GM23248 (cell line): Measurements from ENCODE around the gene OR8B8. TPM values are rescaled to one million over a fixed set of nuclear protein-coding genes. Genes with fewer than 3 reads are reported as not detected.

Experiments used
- DNase-seq: peaks from one replicate; pipeline ENCODE4 v3.0.0-alpha.2; 2015
- H2AFZ ChIP-seq: fragments of 200-600 bp; sonication (generic); 2 replicates; pipeline ENCODE4 v1.6.1; 2016; ENCODE audit warnings: antibody characterized with exemption
- H3F3A ChIP-seq: fragments of 200-600 bp; sonication (generic); 2 replicates; pipeline ENCODE4 v1.6.1; 2016; ENCODE audit warnings: mild to moderate bottlenecking, antibody characterized with exemption, mixed run types; ENCODE audit not compliant: insufficient read depth
- H3K27ac ChIP-seq: fragments of 200-600 bp; sonication (generic); 2 replicates; pipeline ENCODE4 v1.5.1; 2016; ENCODE audit warnings: mild to moderate bottlenecking
- H3K27me3 ChIP-seq: fragments of 200-600 bp; sonication (generic); replicated peaks from 2 replicates; pipeline ENCODE4 v1.6.1; 2016; ENCODE audit warnings: mild to moderate bottlenecking; ENCODE audit not compliant: insufficient read depth
- H3K36me3 ChIP-seq: fragments of 200-600 bp; sonication (generic); 2 replicates; pipeline ENCODE4 v1.6.1; 2016; ENCODE audit warnings: low read depth, mild to moderate bottlenecking
- H3K4me1 ChIP-seq: fragments of 200-600 bp; sonication (generic); 2 replicates; pipeline ENCODE4 v1.6.1; 2016; ENCODE audit warnings: mild to moderate bottlenecking; ENCODE audit not compliant: insufficient read depth
- H3K4me2 ChIP-seq: fragments of 200-600 bp; sonication (generic); one replicate; pipeline ENCODE4 v1.6.1; 2016; ENCODE audit warnings: mild to moderate bottlenecking; ENCODE audit not compliant: unreplicated experiment
- H3K4me3 ChIP-seq: fragments of 200-600 bp; sonication (generic); 2 replicates; pipeline ENCODE4 v1.5.1; 2016; ENCODE audit warnings: mild to moderate bottlenecking
- H3K79me2 ChIP-seq: fragments of 200-600 bp; sonication (generic); 2 replicates; pipeline ENCODE4 v1.6.1; 2016; ENCODE audit warnings: mild to moderate bottlenecking; ENCODE audit not compliant: insufficient read depth
- H3K9ac ChIP-seq: fragments of 200-600 bp; sonication (generic); 2 replicates; pipeline ENCODE4 v1.6.1; 2016; ENCODE audit warnings: mild to moderate bottlenecking
- H3K9me2 ChIP-seq: fragments of 200-600 bp; sonication (generic); 2 replicates; pipeline ENCODE4 v1.6.1; 2016; ENCODE audit warnings: mixed run types, mild to moderate bottlenecking, moderate library complexity; ENCODE audit not compliant: insufficient read depth
- H3K9me3 ChIP-seq: fragments of 200-600 bp; sonication (generic); one replicate; pipeline ENCODE4 v1.6.1; 2017; ENCODE audit warnings: low read depth
- H4K20me1 ChIP-seq: fragments of 200-600 bp; sonication (generic); 2 replicates; pipeline ENCODE4 v1.6.0; 2016; ENCODE audit not compliant: insufficient read depth
- EZH2 ChIP-seq: fragments of 200-600 bp; sonication (generic); IDR thresholded peaks from 2 replicates; pipeline ENCODE4 v1.6.1; 2018; ENCODE audit warnings: antibody characterized with exemption, mild to moderate bottlenecking; ENCODE audit not compliant: insufficient read depth, poor library complexity, severe bottlenecking
- EZH2phosphoT487 ChIP-seq: fragments of 200-600 bp; sonication (generic); IDR thresholded peaks from 2 replicates; pipeline ENCODE4 v1.6.1; 2018; ENCODE audit warnings: antibody characterized with exemption, moderate library complexity, mild to moderate bottlenecking, low read depth; ENCODE audit not compliant: insufficient read depth
- WGBS, 2 experiments: methylation state at CpG; one replicate each; pipeline ENCODE4 v1.1.6; 2015 to 2017; ENCODE audit warnings: low lambda C conversion rate in 2 of 2, low coverage in 1 of 2; ENCODE audit errors: missing lambda C conversion rate in 2 of 2; 5-methylcytosine and 5-hydroxymethylcytosine counted together
- in situ Hi-C: fragments of 300-500 bp; cut with MboI; formaldehyde crosslinking; loops from 2 replicates; pipeline ENCODE4 v1.15.0; 2020
- polyA plus RNA-seq: library from polyadenylated mRNA; unstranded; fragments of >200 nt; fragmentation: Nextera tagmentation; extraction: Ambion mirVana; gene quantifications from 2 replicates; pipeline ENCODE4 v1.2.1, GENCODE V29; 2016
- total RNA-seq: library from RNA; depleted of rRNA; stranded (reverse); fragments of >200 nt; shearing (Covaris generic); gene quantifications from 2 replicates; pipeline ENCODE4 v1.2.3, GENCODE V29; 2014

Gene OR8B8
- total and polyA plus RNA-seq, 2 experiments from 2014 or later, result not detected

DNA sequence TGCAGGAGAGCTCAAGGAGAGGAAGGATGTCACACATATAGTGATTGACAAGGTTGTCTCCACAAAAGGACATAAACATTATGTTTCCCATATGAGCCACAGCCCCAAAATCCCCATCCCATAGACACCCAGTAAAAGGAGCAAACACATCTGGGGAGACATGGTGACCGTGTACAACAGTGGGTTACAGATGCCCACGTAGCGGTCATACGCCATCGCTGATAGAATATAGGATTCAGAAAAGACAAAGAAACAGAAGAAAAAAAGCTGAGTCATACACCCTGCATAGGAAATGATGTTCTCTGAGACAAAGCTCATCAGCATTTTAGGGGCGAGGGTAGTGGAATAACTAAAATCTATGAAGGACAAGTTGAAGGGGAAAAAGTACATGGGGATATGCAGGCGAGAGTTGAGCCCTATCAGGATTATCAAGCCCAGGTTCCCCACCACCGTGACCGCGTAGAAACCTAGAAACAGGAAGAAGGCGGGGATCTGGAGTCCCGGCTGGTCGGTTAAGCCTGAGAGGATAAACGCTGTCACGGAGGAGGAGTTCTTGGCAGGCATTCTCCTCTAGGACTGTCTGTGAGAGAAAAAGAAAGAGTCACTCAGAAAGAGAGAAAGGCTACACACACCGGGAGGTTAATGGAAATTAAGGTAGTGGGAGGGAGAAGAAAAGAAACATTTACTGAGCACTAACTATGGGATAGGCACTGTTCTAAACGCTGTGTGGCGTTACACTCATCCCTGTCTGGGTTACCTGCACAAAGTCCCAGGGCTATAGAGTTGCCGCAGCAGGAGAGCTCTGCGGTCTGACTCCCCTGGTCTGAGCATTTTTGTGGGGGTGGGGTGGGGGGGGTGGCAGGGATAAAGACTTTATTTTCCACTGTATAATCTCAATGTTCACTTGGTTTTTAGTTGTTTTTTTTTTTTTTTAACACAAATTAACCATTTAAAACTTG lies 36.1 kb upstream of the OR8B8 start:
- in situ Hi-C loops, result no loop called here
- 22 to 27% methylated on average over 20 of the region's 20 CpGs for WGBS, 2 experiments

DNA sequence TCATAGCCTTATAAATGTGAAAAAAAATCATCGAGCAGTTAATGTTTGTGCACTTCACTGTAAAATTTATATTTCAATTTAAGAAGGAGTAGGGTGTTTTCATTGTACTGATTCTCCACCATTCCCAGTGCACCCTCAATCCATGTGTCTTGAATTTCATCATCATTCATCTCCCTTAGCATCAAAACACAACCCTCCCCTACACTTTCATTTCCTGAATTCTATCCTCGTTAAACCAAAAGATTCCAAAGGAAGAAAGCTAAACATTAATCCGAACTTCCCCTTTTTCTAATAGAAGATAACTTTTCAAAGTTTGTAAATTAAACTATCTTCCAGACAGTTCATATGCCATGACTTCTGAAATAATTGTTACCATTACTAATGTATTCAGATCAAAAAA lies 34.1 kb upstream of the OR8B8 start:
- Histone ChIP-seq H3K4me1 (no peaks in the 10 kb centered on the region), H2AFZ (no peak overlapping the region), H3K9ac (no peak overlapping the region), H3F3A (no peaks in the 10 kb centered on the region), H4K20me1 (no peaks in the 10 kb centered on the region), H3K27ac (no peak overlapping the region), H3K9me3 (no peaks in the 10 kb centered on the region), H3K4me2 (no peak overlapping the region), H3K4me3 (no peak overlapping the region), H3K79me2 (no peaks in the 10 kb centered on the region), H3K27me3 (no peaks in the 10 kb centered on the region; the same call in 1 of the 2 replicates), H3K9me2 (no peaks in the 10 kb centered on the region), H3K36me3 (no peaks in the 10 kb centered on the region)
- WGBS, 2 experiments, result 50 to 54% methylated on average over 3 of the region's 3 CpGs
- no peak for TF ChIP-seq EZH2phosphoT487
- DNase-seq, result no peak
- in situ Hi-C loops, result no loop called here

More for the DNA sequence above, 36.1 kb upstream of the OR8B8 start:
- Histone ChIP-seq H3K9ac (peak overlapping the region; percentile 21; the same call in 1 of the 2 replicates), H3K36me3 (no peaks in the 10 kb centered on the region), H3F3A (no peaks in the 10 kb centered on the region), H3K9me3 (no peaks in the 10 kb centered on the region), H3K4me1 (no peaks in the 10 kb centered on the region), H3K27ac (no peak overlapping the region), H3K79me2 (no peaks in the 10 kb centered on the region), H3K9me2 (no peaks in the 10 kb centered on the region), H3K4me3 (peak overlapping the region; percentile 73), H2AFZ (peak overlapping the region; percentile 87), H4K20me1 (no peaks in the 10 kb centered on the region), H3K4me2 (peak overlapping the region; percentile 79), H3K27me3 (no peaks in the 10 kb centered on the region; the same call in 1 of the 2 replicates)
- peak; percentile 66 for DNase-seq
- TF ChIP-seq EZH2phosphoT487 (no peak), EZH2 (no peak)

DNA sequence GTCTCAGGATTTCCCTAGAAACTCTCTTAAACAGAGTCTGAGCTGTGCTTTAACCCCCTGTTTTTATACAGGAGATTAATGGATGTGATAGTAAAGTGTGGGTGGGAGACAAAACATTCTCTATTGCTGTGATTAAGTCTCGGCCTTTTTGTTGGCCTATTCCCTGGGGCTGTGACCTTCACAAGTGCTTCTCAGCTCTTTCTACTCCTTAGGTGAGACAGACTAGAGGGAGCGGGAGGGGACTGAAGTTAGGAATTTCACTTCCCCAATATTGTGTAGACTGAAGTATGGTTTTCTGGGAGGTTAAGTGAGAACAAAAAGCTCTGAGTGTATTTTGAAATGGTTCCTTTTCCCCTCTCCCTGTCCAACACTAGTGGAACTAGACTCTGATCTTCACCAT lies 29.8 kb upstream of the OR8B8 start:
- no peak for DNase-seq
- no peaks in the 10 kb centered on the region for H3K27me3 ChIP-seq
- no peaks in the 10 kb centered on the region for H3K9me3 ChIP-seq
- 50 to 64% methylated on average over 2 of the region's 2 CpGs for WGBS, 2 experiments
- no peaks in the 10 kb centered on the region for H3F3A ChIP-seq
- no peaks in the 10 kb centered on the region for H3K9me2 ChIP-seq
- H3K79me2 ChIP-seq, result no peaks in the 10 kb centered on the region
- H3K9ac ChIP-seq, result no peak overlapping the region
- H3K4me1 ChIP-seq, result no peaks in the 10 kb centered on the region
- no peaks in the 10 kb centered on the region for H3K36me3 ChIP-seq
- H4K20me1 ChIP-seq, result no peaks in the 10 kb centered on the region
- no peak overlapping the region for H3K4me3 ChIP-seq
- in situ Hi-C loops, result no loop called here
- no peak for TF ChIP-seq EZH2
- no peak overlapping the region for H3K4me2 ChIP-seq
- no peak overlapping the region for H3K27ac ChIP-seq
- no peak overlapping the region for H2AFZ ChIP-seq

DNA sequence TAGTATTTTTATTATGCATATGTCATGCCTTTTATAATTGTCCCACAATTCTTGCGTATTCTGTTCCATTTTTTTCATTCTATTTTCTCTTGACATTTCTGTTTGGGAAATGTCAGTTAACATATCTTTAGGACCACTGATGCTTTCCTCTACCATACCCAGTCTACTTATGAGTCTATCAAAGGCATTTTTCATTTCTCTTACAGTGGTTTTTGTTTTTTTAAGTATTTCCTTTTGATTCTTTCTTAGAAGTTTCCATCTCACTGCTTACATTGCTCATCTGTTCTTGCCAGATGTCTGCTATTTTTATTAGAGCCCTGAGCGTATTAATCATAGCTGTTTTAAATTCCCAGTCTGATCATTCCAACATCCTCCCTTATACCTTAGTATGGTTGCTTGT lies 29.3 kb upstream of the OR8B8 start:
- WGBS, 2 experiments, result 3 to 8% methylated on average over 2 of the region's 2 CpGs
- no peak overlapping the region for H3K4me2 ChIP-seq
- H3K27me3 ChIP-seq, result no peaks in the 10 kb centered on the region
- H3K79me2 ChIP-seq, result no peaks in the 10 kb centered on the region
- H3K9ac ChIP-seq, result no peak overlapping the region
- H3K36me3 ChIP-seq, result no peaks in the 10 kb centered on the region
- H3F3A ChIP-seq, result no peaks in the 10 kb centered on the region
- H3K9me2 ChIP-seq, result no peaks in the 10 kb centered on the region
- H4K20me1 ChIP-seq, result no peaks in the 10 kb centered on the region
- no peak overlapping the region for H2AFZ ChIP-seq
- in situ Hi-C loops, result no loop called here
- TF ChIP-seq EZH2phosphoT487, result no peak
- H3K4me3 ChIP-seq, result no peak overlapping the region
- no peak overlapping the region for H3K27ac ChIP-seq
- DNase-seq, result no peak
- H3K9me3 ChIP-seq, result no peaks in the 10 kb centered on the region
- H3K4me1 ChIP-seq, result no peaks in the 10 kb centered on the region
